Astrocyte (in vitro differentiated cells and primary cell): Measurements from ENCODE around the gene DBF4. TPM values are rescaled to one million over a fixed set of nuclear protein-coding genes. Genes with fewer than 3 reads are reported as not detected.

Experiments used
- DNase-seq: peaks from one replicate; pipeline ENCODE4 v3.0.0-alpha.2; 2010; ENCODE audit warnings: low read depth
- FAIRE-seq: peaks from 2 replicates; lab custom pipeline; 2011; peaks lifted over from hg19 to GRCh38; lab: Jason Lieb, UNC
- H2AFZ ChIP-seq: 2 replicates; pipeline ENCODE4 v1.6.0; 2012; ENCODE audit warnings: low read depth, low read length, inconsistent platforms
- H3K27ac ChIP-seq: 2 replicates; pipeline ENCODE4 v1.5.1; 2011; ENCODE audit warnings: low read depth, low read length, inconsistent platforms
- H3K27me3 ChIP-seq: 2 replicates; pipeline ENCODE4 v1.6.0; 2011; ENCODE audit warnings: low read length, inconsistent platforms; ENCODE audit not compliant: insufficient read depth
- H3K36me3 ChIP-seq: 2 replicates; pipeline ENCODE4 v1.5.1; 2011; ENCODE audit warnings: low read length, inconsistent platforms; ENCODE audit not compliant: insufficient read depth
- H3K4me1 ChIP-seq: 2 replicates; pipeline ENCODE4 v1.5.1; 2011; ENCODE audit warnings: low read length, inconsistent platforms; ENCODE audit not compliant: insufficient read depth
- H3K4me2 ChIP-seq: 2 replicates; pipeline ENCODE4 v1.6.0; 2012; ENCODE audit warnings: low read length, inconsistent platforms
- H3K4me3 ChIP-seq: 2 replicates; pipeline ENCODE4 v1.5.1; 2011; ENCODE audit warnings: low read depth, mild to moderate bottlenecking, low read length, inconsistent platforms; ENCODE audit not compliant: insufficient read depth
- H3K79me2 ChIP-seq: 2 replicates; pipeline ENCODE4 v1.6.0; 2012; ENCODE audit warnings: mild to moderate bottlenecking, low read length, inconsistent platforms; ENCODE audit not compliant: insufficient read depth
- H3K9ac ChIP-seq: 2 replicates; pipeline ENCODE4 v1.6.0; 2012; ENCODE audit warnings: mild to moderate bottlenecking, low read length, inconsistent platforms
- H3K9me3 ChIP-seq: 2 replicates; pipeline ENCODE4 v1.5.1; 2012; ENCODE audit warnings: low read depth, mild to moderate bottlenecking, low read length, inconsistent platforms; ENCODE audit not compliant: insufficient read depth
- H4K20me1 ChIP-seq: 2 replicates; pipeline ENCODE4 v1.6.0; 2012; ENCODE audit warnings: low read length, inconsistent platforms; ENCODE audit not compliant: insufficient read depth
- H3K27ac Mint-ChIP-seq: one replicate; pipeline ENCODE4 v1.8.0; 2021; ENCODE audit warnings: mild to moderate bottlenecking, mixed read lengths; ENCODE audit not compliant: unreplicated experiment
- H3K27me3 Mint-ChIP-seq: one replicate; pipeline ENCODE4 v1.8.0; 2021; ENCODE audit warnings: low read depth, mixed read lengths; ENCODE audit not compliant: unreplicated experiment
- H3K36me3 Mint-ChIP-seq: one replicate; pipeline ENCODE4 v1.8.0; 2021; ENCODE audit warnings: low read depth, mixed read lengths; ENCODE audit not compliant: unreplicated experiment
- H3K4me1 Mint-ChIP-seq: one replicate; pipeline ENCODE4 v1.8.0; 2021; ENCODE audit warnings: low read depth, mixed read lengths; ENCODE audit not compliant: unreplicated experiment
- H3K4me3 Mint-ChIP-seq: one replicate; pipeline ENCODE4 v1.8.0; 2021; ENCODE audit warnings: mild to moderate bottlenecking, moderate library complexity, mixed read lengths; ENCODE audit not compliant: unreplicated experiment
- H3K9me3 Mint-ChIP-seq: one replicate; pipeline ENCODE4 v1.8.0; 2021; ENCODE audit warnings: mild to moderate bottlenecking, mixed read lengths; ENCODE audit not compliant: unreplicated experiment
- CTCF ChIP-seq: IDR thresholded peaks from 2 replicates; pipeline ENCODE4 v1.5.1; 2011; ENCODE audit warnings: low read depth, mild to moderate bottlenecking, inconsistent platforms, low read length, moderate library complexity; ENCODE audit not compliant: insufficient read depth
- EZH2 ChIP-seq: IDR thresholded peaks from 2 replicates; pipeline ENCODE4 v1.6.1; 2012; ENCODE audit warnings: mild to moderate bottlenecking, low read length, inconsistent platforms; ENCODE audit not compliant: insufficient read depth
- total RNA-seq: library from RNA; stranded (reverse); gene quantifications from 2 replicates; pipeline ENCODE4 v1.2.1, GENCODE V29; 2021

DBF4 gene
- total RNA-seq, 1 donor from 2014 or later = 13.0 TPM

DNA sequence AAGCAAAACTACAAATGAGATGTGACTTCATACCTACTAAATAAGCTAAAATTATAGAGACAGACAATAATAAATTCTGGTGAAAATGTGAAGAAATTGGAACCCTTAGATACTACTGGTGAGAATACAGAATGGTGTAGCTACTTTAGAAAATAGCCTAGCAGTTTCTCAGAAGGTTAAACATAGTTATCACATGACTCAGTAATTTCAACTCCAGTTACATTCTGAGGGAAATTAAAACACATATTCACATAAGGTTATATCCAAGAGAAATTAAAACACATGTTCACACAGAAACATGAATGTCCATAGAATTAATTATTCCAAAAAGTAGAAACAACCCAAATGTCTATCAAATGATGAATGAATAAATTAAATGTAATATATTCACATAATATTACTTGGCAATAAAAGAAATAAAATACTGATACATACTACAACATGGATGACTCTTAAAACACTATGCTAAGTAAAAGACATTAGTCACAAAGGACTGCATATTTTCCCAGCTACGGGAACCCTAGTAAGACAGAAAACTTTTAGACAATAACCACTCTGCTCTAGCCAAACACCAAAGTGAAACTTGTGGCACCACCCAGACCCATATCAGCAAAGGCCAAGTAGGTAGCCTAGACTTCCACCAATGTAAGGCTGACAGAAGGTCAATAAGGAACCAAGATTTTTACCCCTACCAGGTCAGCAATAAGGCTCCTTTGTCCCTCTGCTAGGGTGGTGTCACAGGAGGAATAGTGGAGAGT lies 25.3 kb upstream of the DBF4 start:
- Mint-ChIP-seq H3K4me3 (no peak overlapping the region), H3K27ac (peak overlapping the region; percentile 10), H3K9me3 (no peaks in the 10 kb centered on the region), H3K4me1 (peaks cover 5% of the 10 kb centered on the region), H3K27me3 (no peaks in the 10 kb centered on the region), H3K36me3 (no peaks in the 10 kb centered on the region)
- H3K9ac ChIP-seq = no peak overlapping the region
- H3K4me2 ChIP-seq = no peak overlapping the region
- no peak for TF ChIP-seq CTCF
- no peak for TF ChIP-seq EZH2
- no peaks in the 10 kb centered on the region for H3K9me3 ChIP-seq
- no peak overlapping the region for H2AFZ ChIP-seq
- H4K20me1 ChIP-seq = no peaks in the 10 kb centered on the region
- peaks cover 2% of the 10 kb centered on the region for H3K36me3 ChIP-seq
- no peak for FAIRE-seq
- peak; percentile 19 for DNase-seq
- H3K27me3 ChIP-seq = no peaks in the 10 kb centered on the region
- peak overlapping the region; percentile 40 for H3K27ac ChIP-seq
- no peak overlapping the region for H3K4me3 ChIP-seq
- no peaks in the 10 kb centered on the region for H3K79me2 ChIP-seq
- H3K4me1 ChIP-seq = peaks cover 4% of the 10 kb centered on the region

DNA sequence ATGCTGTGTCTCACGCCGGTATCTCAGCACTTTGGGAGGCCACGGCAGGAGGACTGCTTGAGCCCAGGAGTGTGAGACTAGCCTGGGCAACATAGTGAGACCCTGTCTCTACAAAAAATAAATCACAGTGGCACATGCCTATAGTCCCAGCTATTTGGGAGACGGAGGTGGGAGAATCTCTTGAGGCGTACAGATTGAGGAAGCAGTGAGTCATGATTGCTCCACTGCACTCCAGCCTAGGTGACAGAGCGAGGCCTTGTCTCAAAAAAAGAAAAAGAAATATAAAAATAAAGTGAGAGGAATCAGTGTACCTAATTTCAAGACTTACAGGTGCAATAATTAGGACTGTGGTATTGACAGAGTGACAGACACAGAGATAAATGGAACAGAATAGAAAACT lies 24.0 kb upstream of the DBF4 start:
- no peak overlapping the region for H2AFZ ChIP-seq
- FAIRE-seq = no peak
- H3K27me3 ChIP-seq = no peaks in the 10 kb centered on the region
- Mint-ChIP-seq H3K9me3 (no peaks in the 10 kb centered on the region), H3K27ac (no peak overlapping the region), H3K4me3 (no peak overlapping the region), H3K36me3 (no peaks in the 10 kb centered on the region), H3K4me1 (peaks cover 5% of the 10 kb centered on the region), H3K27me3 (no peaks in the 10 kb centered on the region)
- peaks cover 2% of the 10 kb centered on the region for H3K36me3 ChIP-seq
- no peak overlapping the region for H3K9ac ChIP-seq
- DNase-seq = no peak
- TF ChIP-seq CTCF = no peak
- TF ChIP-seq EZH2 = no peak
- H3K4me2 ChIP-seq = no peak overlapping the region
- H3K4me3 ChIP-seq = no peak overlapping the region
- H4K20me1 ChIP-seq = no peaks in the 10 kb centered on the region
- H3K9me3 ChIP-seq = no peaks in the 10 kb centered on the region
- H3K4me1 ChIP-seq = peaks cover 4% of the 10 kb centered on the region
- H3K79me2 ChIP-seq = no peaks in the 10 kb centered on the region
- no peak overlapping the region for H3K27ac ChIP-seq

- no peak for TF ChIP-seq CTCF
- no peak for TF ChIP-seq EZH2
- DNase-seq = no peak
Measured at GRCh38 chr7:87853237-87853864, 22.9 kb upstream of the DBF4 start.

More at GRCh38 chr7:87853237-87853864, 22.9 kb upstream of the DBF4 start:
- Histone ChIP-seq H3K9me3 (no peaks in the 10 kb centered on the region), H3K4me3 (no peak overlapping the region), H3K27me3 (no peaks in the 10 kb centered on the region), H3K9ac (no peak overlapping the region), H3K36me3 (peaks cover 10% of the 10 kb centered on the region), H3K27ac (no peak overlapping the region), H3K79me2 (no peaks in the 10 kb centered on the region), H3K4me2 (no peak overlapping the region), H3K4me1 (peaks cover 4% of the 10 kb centered on the region), H4K20me1 (no peaks in the 10 kb centered on the region), H2AFZ (no peak overlapping the region)
- H3K27ac Mint-ChIP-seq = no peak overlapping the region
- H3K4me1 Mint-ChIP-seq = peaks cover 5% of the 10 kb centered on the region
- FAIRE-seq = no peak
- H3K36me3 Mint-ChIP-seq = peaks cover 4% of the 10 kb centered on the region
- H3K27me3 Mint-ChIP-seq = no peaks in the 10 kb centered on the region
- H3K9me3 Mint-ChIP-seq = peaks cover 3% of the 10 kb centered on the region
- no peak overlapping the region for H3K4me3 Mint-ChIP-seq
